ENCODE data around the gene MACROH2A1.
A peak's percentile ranks its signal among the peaks of the same experiment; 100 is the strongest.

MACROH2A1 gene

GRCh38 chr5:135398855-135399793 lies at the start of gene MACROH2A1:
TSS of gene MACROH2A1 (minus strand) at chr5:135399231. CDS start at chr5:135389093, 10,138 bp downstream.
- DNase-seq, result peak; percentile 82

DNA sequence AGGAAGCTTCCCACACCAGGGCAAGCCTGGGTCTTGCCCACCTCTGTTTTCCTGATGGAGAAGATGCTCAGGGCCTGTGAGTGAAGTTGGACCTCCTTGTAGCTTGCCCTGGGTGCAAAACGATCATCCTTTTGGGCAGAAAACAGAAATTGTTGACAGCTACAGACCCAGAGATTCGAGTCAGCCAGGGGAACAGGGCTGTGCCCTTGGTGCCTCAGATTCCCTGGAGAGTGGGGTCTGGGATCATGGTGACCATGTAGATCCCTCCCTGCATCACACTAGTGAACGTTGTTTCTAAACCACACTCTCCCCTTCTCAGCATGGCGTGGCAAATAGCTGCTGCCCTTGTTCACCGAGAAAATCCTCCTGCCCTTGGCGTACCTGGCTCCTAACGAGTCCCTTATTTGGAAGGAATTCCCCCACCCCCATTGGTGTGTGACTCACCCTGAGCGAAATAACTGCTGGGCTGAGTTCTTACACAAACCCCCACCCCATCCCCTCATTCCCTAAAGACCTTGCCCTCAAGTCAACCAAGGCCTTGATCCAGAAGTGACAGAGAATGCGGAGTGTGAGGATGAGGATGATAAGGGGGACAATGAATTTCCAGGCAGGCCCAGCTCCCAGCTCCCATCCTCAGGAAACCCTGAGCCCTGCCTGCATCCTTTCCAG lies 49.2 kb upstream of the MACROH2A1 start:
- no peak for DNase-seq

DNA sequence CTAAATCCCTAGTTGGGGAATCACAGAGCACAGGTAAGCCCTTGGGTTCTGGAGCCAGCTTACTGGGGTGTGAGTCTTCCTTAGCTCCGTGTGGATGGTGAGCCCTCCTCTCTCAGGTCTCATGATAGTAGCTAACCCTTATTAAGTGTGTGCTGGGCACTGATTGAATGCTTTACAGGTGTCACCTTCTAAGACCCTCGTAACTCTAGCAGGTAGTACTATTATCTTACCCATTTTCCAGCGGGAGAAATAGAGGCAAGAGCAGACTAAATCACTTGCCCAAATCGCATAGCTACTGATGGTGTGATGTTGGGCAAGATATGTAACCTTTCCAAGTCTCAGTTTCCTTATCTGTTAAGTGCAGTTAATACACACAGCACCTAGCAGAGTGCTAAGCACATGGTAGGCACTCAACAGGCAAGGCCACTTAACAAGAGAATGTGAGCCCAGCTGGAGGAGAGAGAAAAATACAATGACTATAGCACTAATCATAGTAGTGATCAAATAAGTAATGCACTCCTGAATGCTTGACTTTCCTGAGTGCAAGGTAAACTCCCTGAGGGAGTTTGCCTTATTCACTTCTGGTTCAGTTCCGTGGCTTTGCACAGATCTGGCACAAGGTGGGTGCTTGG lies 48.4 kb upstream of the MACROH2A1 start, which contains the start of gene DCANP1:
Gene DCANP1 (minus strand): TSS at position 51 of the 632 bp plus-strand sequence. CDS start 240 bp downstream, outside the sequence.
- no peak for DNase-seq

GRCh38 chr5:135446615-135447014 lies 47.6 kb upstream of the MACROH2A1 start:
- DNase-seq, result no peak

DNA sequence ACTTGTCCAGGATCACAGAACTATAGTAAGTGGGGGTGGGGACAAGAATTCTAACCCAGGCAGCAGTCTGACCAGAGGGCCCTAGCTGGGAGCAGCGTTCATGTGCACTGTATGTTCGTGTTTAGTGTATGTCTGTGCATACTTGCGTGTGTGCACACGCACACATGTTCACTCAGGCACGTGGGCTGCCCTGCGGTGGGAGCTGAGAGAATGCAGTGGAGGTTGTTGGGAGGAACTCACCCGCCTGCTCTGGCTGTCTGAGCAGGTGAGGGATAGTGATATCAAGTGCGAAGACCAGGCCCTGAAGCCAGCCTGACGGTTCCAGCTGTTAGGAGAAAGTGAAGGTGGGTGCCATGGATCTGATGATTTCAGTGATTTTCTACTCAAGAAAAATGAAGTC lies 47.2 kb upstream of the MACROH2A1 start:
- no peak for DNase-seq

- DNase-seq, result no peak
Observed at GRCh38 chr5:135445306-135445985, 46.4 kb upstream of the MACROH2A1 start.

DNA sequence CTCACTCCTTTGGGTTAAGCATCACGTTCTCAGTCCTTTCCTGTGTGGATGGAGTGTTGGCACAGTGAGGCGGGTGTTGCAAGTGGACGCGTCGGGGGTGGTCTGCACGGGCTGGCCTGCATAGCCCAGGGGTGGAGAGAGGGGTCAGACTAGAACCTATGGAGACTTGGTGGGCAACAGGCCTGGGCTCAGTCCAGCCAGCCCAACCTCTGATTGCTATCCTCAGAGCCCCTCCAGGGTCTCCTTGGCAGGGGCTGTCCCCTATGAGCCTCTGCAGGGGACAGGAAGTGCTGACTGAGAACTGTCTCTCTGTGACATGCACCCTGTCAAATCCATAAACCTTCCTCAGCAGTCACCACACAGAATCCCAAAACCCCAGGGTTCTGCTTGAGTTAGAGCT lies 45.9 kb upstream of the MACROH2A1 start:
- no peak for DNase-seq

GRCh38 chr5:135444360-135444759 lies 45.3 kb upstream of the MACROH2A1 start:
- DNase-seq, result no peak

DNA sequence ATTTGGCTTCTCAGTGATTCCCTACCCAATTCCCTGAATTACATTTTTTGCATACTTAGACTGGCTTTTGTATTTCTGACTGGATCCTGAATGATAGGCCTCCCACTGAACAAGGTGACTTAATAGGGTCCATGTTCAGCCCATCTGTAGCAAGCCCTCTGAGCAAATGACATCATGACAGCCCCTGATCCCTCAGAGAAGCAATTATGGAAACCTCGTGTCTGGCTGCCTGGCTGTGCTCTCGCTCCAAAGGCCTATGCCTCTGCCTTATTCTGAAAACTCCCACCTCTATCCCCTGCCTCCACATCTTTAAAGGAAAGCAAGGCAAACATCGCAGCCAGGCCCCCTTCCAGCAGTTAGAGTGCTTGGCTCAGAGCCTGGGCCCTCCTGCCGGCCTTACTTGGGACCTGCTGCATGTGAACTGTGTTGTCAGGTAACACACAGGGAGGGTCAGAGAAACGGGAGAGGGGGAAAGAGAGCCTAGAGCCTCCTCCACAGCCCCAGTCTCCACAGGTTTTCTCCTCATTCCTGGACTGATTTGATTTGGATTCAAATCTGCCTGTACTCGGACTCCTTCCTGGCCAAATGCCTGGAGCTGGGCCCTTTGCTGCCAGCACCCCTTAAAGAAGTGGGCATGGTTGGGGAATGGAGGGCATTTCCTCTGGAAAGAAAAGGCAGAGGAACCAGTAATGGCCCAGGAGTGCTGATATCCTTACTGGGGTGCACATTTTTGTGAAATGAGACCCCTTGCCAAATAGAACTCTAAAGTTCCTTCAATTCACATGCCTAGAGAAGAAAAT lies 44.3 kb upstream of the MACROH2A1 start:
- no peak for DNase-seq

DNA sequence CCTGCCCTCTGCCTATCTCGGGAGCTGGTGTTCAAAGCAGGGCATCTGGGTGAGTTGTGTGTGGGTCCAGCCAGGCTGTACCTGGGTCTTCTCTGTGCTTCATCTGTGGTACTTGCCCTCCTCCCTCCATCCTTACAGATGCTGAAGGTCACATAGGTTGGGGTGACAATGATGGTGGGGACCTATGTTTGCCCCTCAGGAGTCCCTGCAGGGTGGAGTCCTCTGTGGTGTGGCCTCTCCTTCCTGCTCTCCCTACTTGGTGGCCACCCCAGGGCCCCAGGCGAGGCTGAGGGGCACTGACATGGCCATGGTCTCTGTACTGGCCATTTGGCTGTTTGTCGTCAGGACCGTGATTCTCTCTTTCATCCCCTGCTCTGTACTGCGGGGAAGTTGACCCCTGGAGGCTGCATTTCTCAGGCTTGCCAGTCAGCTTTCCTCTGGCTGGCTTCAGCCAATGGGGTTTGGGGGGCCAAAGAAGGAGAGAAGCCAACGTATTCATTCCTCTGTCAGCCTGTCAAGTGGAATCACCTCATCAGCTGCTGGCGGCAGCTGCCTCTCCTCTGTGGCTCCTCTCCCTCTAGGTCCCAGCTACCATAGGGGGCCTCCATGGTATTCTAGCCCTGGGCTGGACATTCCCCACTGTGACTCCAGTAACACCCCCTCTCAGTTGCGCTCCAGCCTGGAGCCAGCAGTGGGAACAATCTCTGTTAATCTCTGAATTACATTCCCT lies 43.6 kb upstream of the MACROH2A1 start:
- no peak for DNase-seq

- DNase-seq, result no peak
Observed at GRCh38 chr5:135441919-135442318, 42.9 kb upstream of the MACROH2A1 start.

DNA sequence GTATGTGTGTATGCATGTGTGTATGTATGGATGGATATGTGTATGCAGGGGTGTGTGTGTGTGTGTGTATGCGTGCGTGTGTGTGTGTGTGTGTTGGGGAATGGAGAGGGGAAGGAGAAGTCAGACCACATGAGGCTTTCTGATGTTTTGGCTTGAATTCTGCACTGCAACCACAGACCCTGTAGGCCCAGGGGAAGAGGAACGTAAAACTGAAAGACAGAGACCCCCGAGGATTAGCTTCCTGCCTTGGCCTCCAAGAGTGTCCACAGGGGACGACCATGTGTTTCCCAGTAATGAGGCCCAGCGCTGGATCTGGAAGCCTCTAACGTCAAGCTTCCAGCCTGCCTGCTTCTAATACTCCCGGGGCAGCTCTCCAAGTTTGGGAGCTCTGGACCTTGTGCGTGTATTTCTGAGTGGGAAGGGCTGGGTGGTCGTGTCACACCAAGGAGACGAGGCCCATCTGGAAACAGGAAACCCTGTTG lies 42.4 kb upstream of the MACROH2A1 start:
- DNase-seq, result no peak

- DNase-seq, result no peak
Observed at GRCh38 chr5:135440916-135441315, 41.9 kb upstream of the MACROH2A1 start.

DNA sequence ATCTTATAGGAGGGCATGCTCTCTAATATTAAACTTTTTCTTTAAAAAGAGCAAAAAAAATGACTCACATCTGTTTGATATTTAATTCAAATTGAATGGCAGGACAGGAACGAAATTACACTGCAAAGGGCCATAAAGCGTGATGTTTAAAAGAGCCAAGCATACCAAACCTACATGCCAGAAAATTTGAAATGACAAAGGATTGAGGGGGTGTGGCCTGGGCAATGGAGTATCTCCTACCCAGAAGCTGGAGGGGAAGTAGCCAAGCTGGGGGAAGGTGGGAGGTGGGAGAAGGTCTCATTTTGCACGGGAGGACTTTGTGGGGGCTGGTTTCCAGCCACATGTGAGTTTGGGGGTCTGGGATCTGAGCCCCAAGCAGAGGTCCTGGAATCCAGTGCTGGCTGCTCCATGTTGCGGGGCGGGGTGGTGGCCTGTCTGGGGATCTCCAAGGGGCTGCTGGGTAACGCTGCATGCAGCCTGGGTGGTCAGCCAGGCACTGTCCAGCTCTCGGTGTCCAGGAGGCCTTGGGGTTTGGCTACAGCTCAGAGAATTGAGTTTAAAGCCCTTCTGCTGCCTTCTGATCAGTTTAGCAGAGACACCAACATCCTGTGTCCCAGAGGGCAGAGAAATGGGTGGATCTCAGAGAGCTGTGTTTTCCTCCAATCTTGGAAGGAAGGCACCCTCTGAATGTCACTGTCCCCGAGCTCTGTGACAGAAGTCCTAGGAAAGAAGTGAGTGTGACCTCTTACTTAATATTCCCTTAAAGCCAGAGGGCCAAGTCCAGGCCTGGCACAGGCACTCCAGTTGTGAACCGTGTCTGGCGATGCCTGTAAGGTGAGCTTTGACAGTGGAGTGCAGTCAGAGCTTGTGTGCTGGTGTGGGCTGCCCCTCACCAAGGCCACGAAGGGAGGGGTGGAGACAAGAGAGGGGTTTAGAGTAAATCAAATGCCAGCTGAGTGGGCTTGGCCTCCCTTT lies 40.5 kb upstream of the MACROH2A1 start:
- no peak for DNase-seq

GRCh38 chr5:135438636-135439221 lies 39.7 kb upstream of the MACROH2A1 start:
- DNase-seq, result no peak

GRCh38 chr5:135437796-135438560 lies 38.9 kb upstream of the MACROH2A1 start:
- DNase-seq, result no peak

- DNase-seq, result no peak
Observed at GRCh38 chr5:135437422-135437795, 38.4 kb upstream of the MACROH2A1 start.

- no peak for DNase-seq
Observed at GRCh38 chr5:135436951-135437418, 38.0 kb upstream of the MACROH2A1 start.
